ENCODE measurements around the gene ATP2B2.

- TF ChIP-seq CTCF (IDR thresholded peaks at IDR 0.05) (no peak), EP300 (IDR thresholded peaks at IDR 0.05; ENCODE audit: low read depth) (no peak)
Observed at GRCh38 chr3:10523561-10523960, 18.2 kb upstream of the ATP2B2 start.

Data from transverse colon (tissue), 3 donors.